GM12873 (cell line): Measurements from ENCODE around the gene GULP1.
A peak's percentile ranks its signal among the peaks of the same experiment; 100 is the strongest.

Source experiments
- TF ChIP-seq, protein P1 (sequence below): IDR thresholded peaks from 2 replicates; pipeline ENCODE4 v1.5.1; 2012; ENCODE audit warnings: low read depth, mild to moderate bottlenecking, moderate library complexity, low read length, control low read depth; ENCODE audit not compliant: insufficient read depth; ENCODE audit errors: missing control alignments

The GULP1 gene, protein sequence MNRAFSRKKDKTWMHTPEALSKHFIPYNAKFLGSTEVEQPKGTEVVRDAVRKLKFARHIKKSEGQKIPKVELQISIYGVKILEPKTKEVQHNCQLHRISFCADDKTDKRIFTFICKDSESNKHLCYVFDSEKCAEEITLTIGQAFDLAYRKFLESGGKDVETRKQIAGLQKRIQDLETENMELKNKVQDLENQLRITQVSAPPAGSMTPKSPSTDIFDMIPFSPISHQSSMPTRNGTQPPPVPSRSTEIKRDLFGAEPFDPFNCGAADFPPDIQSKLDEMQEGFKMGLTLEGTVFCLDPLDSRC

DNA sequence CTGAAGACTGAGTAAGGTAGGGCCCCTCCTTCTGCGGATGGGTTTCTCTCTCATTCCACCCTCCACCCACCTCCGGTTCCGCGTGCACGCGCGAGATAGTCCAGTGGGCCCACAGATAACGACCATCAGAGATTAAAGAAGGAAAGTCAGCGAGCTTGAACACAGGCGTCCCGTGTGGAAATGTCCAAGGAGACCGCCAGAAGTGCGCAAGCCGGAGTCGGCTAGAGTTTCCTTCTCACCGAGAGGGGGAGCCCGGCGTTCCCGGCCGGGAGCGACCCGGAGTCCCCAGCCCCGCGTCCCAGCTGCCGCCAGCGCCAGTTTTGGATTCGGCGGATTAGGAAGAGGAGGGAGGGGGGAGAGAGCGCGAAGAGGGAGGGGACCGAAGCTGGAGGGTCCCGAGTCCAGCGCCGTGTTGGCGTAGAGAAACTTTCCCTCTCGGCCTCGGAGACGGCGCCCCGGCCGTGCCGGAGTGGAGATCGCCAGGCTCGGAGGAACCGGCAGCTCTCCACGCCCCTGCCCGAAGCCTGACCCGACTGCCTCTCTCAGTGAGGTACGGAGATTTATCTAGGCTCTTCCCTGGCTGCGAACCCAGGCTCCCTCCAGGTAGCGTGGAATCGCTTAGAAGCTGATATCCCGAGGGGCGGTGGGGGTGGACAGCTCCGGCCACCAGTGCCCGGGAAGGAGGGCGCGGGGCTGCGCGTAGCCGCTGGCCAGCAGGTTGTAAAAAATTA is at the start of gene GULP1:
Gene GULP1, plus strand, starts transcription at position 258 of the 731 bp plus-strand sequence. CDS start 185,829 bp downstream, outside the sequence.
- TF ChIP-seq, protein P1, sequence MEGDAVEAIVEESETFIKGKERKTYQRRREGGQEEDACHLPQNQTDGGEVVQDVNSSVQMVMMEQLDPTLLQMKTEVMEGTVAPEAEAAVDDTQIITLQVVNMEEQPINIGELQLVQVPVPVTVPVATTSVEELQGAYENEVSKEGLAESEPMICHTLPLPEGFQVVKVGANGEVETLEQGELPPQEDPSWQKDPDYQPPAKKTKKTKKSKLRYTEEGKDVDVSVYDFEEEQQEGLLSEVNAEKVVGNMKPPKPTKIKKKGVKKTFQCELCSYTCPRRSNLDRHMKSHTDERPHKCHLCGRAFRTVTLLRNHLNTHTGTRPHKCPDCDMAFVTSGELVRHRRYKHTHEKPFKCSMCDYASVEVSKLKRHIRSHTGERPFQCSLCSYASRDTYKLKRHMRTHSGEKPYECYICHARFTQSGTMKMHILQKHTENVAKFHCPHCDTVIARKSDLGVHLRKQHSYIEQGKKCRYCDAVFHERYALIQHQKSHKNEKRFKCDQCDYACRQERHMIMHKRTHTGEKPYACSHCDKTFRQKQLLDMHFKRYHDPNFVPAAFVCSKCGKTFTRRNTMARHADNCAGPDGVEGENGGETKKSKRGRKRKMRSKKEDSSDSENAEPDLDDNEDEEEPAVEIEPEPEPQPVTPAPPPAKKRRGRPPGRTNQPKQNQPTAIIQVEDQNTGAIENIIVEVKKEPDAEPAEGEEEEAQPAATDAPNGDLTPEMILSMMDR, result peak; percentile 21

- TF ChIP-seq, protein P1, result no peak
Measured at GRCh38 chr2:188243381-188243780, 48.3 kb upstream of the GULP1 start.

- TF ChIP-seq, protein P1, result no peak
Measured at GRCh38 chr2:188244383-188244782, 47.3 kb upstream of the GULP1 start.

GRCh38 chr2:188245230-188245629 is 46.4 kb upstream of the GULP1 start:
- TF ChIP-seq, protein P1, result no peak

- TF ChIP-seq, protein P1, result no peak
Measured at GRCh38 chr2:188248513-188248912, 43.2 kb upstream of the GULP1 start.

DNA sequence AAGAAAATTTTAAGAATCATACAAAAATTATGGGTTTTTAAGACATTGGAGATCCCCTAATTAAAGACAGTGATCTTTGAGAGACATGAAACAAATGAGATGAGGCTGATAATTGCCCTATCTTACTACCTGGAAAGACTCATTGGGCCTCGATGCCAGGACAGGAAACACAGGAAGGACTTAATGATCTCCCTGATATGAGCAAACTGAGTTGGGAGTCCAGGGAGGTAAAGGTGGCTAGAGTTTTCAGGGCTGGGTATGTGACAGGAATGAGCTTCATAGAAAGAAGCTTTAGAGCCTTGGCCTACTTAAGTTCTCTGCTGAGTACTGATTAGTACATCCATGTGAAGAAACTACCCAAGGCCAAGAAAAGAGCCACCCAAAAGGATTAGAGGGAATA is 40.6 kb upstream of the GULP1 start:
- TF ChIP-seq, protein P1, result no peak

DNA sequence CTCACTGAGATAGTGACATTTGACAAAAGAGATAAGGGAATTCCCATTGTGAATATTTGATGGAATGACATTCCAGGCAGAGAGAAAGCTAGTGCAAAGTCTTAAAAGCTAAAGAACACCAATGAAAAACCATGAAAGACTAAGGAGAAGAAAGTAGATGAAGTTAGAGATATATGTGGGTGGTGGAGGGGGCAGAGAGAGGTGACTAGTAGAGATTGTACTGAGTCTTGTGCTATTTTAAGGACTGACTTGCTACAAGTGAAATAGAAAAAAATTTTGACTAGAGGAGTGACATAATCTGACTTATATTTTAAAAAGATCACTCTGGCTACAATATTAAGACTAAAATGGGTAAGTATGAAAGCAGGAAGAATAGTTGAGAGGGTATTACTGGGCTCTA is 35.3 kb upstream of the GULP1 start:
- TF ChIP-seq, protein P1, result no peak
